ENCODE data around the gene PPFIA4. TPM values are rescaled to one million over a fixed set of nuclear protein-coding genes. Genes with fewer than 3 reads are reported as not detected.
"Not testable (repeated sequence)": the region's sequence is repeated elsewhere in the genome, so short reads cannot be mapped to it uniquely, and the experiment has no call there.

The PPFIA4 gene
- total and polyA plus RNA-seq, 2 of the 4 experiments (the other 2 are of a cell fraction) = 5.4 to 13.7 TPM

GRCh38 chr1:202986120-202986519 lies 40.2 kb upstream of the PPFIA4 start:
- POLR2A ChIA-PET (ENCODE audit: unreplicated experiment); H3K79me1 ChIP-seq (ENCODE audit: low read depth in 1 of 2, low read length in 2 of 2); dilution Hi-C loops (cut with HindIII; ENCODE audit: low sequenced_read_pairs, unreplicated experiment); H3K4ac ChIP-seq (ENCODE audit: low read depth, low read length); H3K4me3 ChIP-seq (ENCODE audit: insufficient read depth, low read depth, low read length); H2BK120ac ChIP-seq (ENCODE audit: low read depth, low read length); H3K36me3 ChIP-seq (ENCODE audit: control insufficient read depth, insufficient read depth, low read length); H3K18ac ChIP-seq (ENCODE audit: low read depth, low read length); BruUV-seq (replicated peaks); DNase-seq; H3K27ac ChIP-seq (ENCODE audit: insufficient read depth, low read length); H3K4me1 ChIP-seq (ENCODE audit: control insufficient read depth, insufficient read depth, low read length); H2BK15ac ChIP-seq (ENCODE audit: low read depth, low read length); H2AK5ac ChIP-seq (ENCODE audit: low read depth, low read length); H3K56ac ChIP-seq (ENCODE audit: extremely low read depth, insufficient read depth, low read length); H4K5ac ChIP-seq (ENCODE audit: low read depth, low read length); H2BK5ac ChIP-seq (ENCODE audit: low read depth, low read length, poor library complexity, severe bottlenecking); ATAC-seq (ENCODE audit: low read depth); H4K91ac ChIP-seq (ENCODE audit: insufficient read depth, low read depth, low read length); H2AFZ ChIP-seq (replicated peaks; ENCODE audit: low read length, poor library complexity); intact Hi-C loops (cut with micrococcal nuclease); H4K20me1 ChIP-seq (ENCODE audit: insufficient read depth, low read length); H2BK20ac ChIP-seq (ENCODE audit: low read depth, low read length); H3K9me3 ChIP-seq (ENCODE audit: control insufficient read depth, insufficient read depth, low read length); H3K4me2 ChIP-seq (ENCODE audit: low read depth, low read length); H3K14ac ChIP-seq (replicated peaks; ENCODE audit: low read depth, low read length); in situ Hi-C loops (cut with MboI; ENCODE audit: low sequenced_read_pairs); CTCF ChIA-PET; H3K9me1 ChIP-seq (ENCODE audit: insufficient read depth, low read length); H3K23ac ChIP-seq (ENCODE audit: low read depth, low read length); H2AK9ac ChIP-seq (replicated peaks; ENCODE audit: low read depth, low read length, poor library complexity); H3K9ac ChIP-seq (ENCODE audit: low read depth, low read length); H4K8ac ChIP-seq (ENCODE audit: low read depth in 2 of 2, low read length in 2 of 2): not testable (repeated sequence)
- WGBS, 2 experiments (ENCODE audit: extremely low coverage in 2 of 2, insufficient read length in 1 of 2) = 54% methylated on average over 5 of the region's 9 CpGs; no CpG with 5 or more reads in 1 of the 2 experiments
- peaks cover 42% of the 10 kb centered on the region for H3K27me3 ChIP-seq (ENCODE audit: control insufficient read depth, insufficient read depth, low read length)
